ENCODE results near the gene ZDHHC18.

ZDHHC18 gene

DNA sequence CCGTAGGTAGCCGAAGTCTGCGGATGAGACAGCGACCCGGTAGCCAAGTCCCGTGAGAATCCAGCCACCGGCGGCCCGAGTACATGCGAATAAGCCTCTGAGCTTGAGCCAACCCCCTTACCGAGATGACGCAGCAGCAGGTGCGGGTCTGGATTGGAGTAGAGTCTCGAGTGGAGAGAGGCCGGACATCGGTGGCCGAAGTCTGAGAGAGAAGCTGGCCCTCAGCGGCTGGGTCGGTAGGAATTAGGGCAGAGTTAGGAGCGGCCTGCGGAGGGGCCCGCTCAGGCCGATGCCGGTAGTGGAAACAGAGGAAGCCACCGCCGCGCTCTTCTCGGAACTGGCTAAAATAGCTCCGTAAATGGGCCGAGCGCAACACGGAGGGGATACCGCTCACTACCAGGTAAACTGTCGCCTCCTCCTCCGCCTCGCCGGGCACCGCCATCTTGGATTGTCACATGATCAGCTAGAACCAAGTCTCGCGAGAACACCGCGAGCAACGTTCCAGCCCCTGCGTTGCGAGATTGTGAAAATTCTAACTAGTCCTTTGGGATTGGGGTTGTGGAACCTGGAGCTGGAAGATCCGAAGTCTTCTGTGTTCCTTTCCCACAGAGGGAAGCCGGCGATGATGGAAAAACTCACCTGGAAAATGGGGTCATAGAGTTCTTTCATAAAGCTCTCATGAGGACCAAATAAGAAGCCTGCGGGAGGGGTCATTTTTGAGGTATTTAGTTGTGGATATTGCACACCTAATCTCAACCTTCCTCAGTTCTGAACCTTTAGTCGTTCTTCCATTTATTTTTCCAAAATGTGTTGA is 73.7 kb downstream of the ZDHHC18 start, which contains the start of gene GPATCH3:
Gene GPATCH3 (minus strand): TSS at position 467 of the 814 bp plus-strand sequence. CDS start 25 bp downstream, at position 442.
- DNase-seq (ENCODE audit: low spot score): peak; percentile 91

DNA sequence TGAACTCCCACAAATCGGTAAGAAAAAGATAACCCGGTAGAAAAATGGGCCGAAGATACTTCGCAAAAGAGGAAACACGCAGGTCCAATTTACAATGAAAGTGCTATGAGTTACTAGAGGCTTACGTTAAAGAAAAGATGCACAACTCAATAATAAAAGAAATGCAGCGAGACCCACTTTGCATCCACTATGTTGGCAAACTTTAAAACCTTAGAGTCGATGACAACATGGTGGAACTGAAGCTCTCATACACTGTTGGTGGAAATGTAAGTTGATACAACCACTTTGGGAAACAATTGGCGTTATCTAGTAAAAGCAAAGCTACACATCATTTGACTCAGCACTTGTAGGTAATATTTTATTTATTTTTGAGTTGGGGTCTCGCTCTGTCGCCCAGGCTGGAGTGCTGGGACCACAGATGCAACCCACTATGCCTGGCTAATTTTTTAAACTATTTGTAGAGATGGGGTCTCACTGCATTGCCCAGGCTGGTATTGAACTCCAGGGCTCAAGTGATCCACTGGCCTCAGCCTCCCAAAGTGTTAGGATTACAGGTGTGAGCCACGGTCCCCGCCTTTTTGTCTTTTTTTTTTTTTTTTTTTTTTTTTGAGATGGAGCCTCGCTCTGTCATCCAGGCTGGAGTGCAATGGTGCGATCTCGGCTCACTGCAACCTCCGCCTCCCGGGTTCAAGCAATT is 74.5 kb downstream of the ZDHHC18 start:
- no peak for DNase-seq (ENCODE audit: low spot score)
